ENCODE data around the gene RNF113A.

RNF113A gene

DNA sequence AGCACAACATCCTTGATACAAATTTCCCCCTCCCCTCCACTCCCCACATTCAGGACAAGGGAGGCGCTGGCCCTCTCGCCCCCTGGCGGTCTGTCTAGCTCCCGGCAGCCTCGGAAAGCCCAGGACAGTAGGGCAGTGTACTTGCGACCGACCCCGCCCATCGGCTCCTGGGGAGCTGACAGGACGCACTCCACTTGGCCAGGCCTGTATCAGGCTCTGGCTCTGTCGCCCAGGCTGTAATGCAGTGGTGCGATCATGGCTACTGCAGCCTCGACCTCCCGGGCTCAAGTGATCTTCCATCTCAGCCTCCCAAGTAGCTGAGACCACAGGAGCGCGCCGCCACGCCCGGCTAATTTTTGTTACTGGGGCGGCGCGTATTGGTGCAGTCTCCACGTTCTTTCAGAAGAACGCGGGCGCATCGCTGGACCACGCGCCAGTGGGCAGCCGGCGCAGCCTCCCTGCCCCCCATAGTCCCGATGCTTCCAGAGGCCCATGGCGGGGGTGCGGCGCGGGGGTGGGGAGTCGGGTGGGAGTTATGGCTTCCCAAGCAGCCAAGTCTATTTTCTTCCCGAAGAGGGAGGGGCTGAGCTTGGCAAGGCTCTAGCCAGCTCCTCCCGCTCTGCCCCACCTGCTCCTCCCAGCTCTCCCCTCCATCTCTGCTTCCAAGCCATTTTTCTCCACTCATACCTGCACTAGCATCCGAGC, 16.3 kb upstream of the RNF113A start:
- no peak for DNase-seq (ENCODE audit: extremely low read depth, low read depth)
- TF ChIP-seq, protein P1, sequence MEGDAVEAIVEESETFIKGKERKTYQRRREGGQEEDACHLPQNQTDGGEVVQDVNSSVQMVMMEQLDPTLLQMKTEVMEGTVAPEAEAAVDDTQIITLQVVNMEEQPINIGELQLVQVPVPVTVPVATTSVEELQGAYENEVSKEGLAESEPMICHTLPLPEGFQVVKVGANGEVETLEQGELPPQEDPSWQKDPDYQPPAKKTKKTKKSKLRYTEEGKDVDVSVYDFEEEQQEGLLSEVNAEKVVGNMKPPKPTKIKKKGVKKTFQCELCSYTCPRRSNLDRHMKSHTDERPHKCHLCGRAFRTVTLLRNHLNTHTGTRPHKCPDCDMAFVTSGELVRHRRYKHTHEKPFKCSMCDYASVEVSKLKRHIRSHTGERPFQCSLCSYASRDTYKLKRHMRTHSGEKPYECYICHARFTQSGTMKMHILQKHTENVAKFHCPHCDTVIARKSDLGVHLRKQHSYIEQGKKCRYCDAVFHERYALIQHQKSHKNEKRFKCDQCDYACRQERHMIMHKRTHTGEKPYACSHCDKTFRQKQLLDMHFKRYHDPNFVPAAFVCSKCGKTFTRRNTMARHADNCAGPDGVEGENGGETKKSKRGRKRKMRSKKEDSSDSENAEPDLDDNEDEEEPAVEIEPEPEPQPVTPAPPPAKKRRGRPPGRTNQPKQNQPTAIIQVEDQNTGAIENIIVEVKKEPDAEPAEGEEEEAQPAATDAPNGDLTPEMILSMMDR (IDR thresholded peaks at IDR 0.05; ENCODE audit: low read depth, low read length): peak; percentile 49

DNA sequence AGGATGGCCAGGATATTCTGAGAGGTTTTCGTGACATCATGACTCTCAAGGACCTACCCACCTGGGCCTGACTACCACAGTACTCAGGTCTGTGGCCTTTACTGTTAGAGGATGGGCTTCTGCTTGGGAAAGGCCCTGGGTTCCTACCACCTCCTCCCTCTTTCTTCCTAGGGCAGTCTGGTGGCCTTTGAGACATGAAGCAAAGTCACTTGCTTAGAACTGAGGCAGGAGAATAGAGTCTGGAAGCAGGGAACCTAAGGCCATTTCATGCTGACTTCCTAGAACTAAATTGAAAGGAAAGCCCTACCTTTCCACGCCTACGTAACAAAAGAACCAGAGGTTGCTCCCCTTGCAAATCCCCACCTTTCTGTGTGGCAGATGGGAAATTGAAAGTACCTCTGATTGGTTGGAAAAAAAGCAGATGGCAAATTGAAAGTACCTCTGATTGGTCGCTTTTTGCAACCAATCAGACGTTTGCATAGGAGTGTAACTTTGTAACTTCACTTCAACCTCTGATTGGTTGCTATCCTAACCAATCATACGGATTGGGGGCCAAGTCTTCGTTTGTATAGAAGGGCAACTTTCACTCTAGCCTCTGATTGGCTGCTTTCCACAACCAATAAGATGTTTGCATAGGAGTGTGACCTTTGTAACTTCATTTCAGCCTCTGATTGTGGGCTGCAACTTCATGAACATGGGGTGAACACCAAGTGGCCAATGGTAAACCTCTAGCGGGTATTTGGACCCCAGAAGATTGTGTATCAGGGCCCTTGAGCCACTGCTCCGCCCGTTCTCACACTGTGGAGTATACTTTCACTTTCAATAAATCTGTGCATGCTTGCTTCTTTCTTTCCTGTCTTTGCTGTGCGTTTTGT, 14.3 kb upstream of the RNF113A start:
- TF ChIP-seq, protein P1 (IDR thresholded peaks at IDR 0.05; ENCODE audit: low read depth, low read length): no peak
- no peak for DNase-seq (ENCODE audit: extremely low read depth, low read depth)

DNA sequence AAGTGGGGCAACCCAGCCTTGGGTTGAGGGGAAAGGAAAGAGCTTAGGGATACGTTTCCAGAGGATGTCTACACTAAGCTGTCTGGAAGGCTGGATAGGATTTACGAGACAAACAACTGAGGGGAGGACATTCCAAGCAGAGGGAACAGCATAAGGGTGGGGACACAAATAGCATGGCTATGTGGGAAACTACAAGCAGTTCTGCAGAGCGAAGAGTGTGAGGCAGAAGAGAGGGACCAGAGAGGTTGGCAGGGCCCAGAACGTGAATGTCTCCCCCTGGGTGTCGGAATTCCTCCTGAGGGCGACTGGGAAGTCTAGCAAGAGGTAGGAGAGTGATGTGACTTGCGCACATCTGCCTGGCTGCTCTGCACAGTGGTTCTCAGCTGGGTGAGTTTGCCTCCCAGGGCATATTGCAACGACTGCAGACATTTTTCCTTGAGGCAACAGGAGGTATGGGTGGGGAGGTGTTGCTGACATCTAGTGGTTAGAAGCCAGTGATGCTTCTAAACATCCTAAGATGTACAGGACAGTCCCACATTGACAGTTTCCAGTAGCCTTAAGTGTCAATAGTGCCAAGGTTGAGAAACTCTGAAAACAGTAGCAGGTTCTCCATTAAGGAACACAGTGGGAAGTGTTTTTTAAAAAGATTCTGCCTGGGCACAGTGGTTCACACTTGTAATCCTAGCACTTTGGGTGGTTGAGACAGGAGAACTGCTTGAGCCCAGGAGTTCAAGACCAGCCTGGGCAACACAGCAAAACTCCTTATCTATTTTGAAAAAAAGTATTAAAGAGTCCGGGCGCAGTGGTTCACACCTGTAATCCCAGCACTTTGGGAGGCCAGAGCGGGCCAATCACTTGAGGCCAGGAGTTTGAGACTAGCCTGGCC, 9.3 kb upstream of the RNF113A start:
- TF ChIP-seq, protein P1 (IDR thresholded peaks at IDR 0.05; ENCODE audit: low read depth, low read length): peak; percentile 77
- DNase-seq (ENCODE audit: extremely low read depth, low read depth): no peak

DNA sequence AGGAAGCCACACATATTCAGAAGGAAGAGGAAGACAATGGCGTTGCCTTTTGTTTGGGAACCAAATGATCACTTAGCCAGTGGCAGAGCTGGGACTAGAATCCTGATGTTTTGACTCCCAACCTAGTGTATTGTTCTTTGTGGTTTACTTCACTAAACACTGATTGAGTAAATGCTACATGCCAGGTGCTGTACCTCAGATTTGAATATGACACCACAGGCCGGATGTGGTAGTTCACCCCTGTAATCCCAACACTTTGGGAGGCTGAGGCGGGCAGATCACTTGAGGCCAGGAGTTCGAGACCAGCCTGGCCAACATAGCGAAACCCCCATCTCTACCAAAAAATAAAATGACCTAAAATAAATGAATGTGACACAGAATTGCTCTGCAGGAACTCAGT, 8.5 kb upstream of the RNF113A start:
- DNase-seq (ENCODE audit: extremely low read depth, low read depth): no peak
- TF ChIP-seq, protein P1 (IDR thresholded peaks at IDR 0.05; ENCODE audit: low read depth, low read length): no peak

DNA sequence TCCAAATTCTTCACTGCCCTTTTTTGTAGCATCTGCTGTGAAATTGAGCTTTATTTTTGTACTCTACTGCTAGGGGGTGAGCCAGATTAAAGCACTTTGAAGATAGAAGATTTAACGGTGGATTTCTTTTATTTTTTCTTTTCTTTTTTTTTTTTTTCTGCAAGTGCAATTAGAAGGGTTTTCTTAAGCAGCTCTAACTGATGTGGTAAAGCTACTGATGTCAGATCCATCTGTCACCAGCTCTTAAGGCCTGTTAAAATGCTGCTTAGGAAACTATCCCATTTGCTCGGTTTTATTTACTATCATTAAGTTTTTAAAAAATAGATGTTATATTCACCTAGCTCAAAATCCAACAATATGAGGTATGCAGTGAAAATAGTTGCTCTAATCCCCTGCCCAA, 7.2 kb upstream of the RNF113A start:
- TF ChIP-seq, protein P1 (IDR thresholded peaks at IDR 0.05; ENCODE audit: low read depth, low read length): no peak
- no peak for DNase-seq (ENCODE audit: extremely low read depth, low read depth)

DNA sequence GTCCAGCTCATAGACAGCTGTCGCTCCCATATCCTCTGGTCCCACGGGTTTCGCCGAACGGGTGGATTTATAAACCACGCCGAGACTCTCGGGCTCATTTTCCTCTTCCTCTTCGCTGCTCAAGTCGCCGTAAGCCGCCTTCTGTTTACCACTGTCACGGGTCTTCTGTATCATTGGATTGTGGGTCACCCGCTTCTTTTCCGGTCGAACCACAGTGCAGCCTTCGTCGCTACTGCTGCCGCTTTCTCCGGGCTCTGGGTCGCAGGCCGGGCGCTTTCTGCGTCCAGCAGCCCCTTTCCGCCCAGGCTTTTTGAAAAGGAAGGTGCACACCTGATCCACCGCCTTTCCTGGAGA, 311 bp downstream of the RNF113A start:
- DNase-seq (ENCODE audit: extremely low read depth, low read depth): no peak
- TF ChIP-seq, protein P1 (IDR thresholded peaks at IDR 0.05; ENCODE audit: low read depth, low read length): no peak
